HepG2 (cell line): ENCODE measurements around the gene TUBA4B. TPM values are rescaled to one million over a fixed set of nuclear protein-coding genes. Genes with fewer than 3 reads are reported as not detected.

Experiments used
- DMAP1 ChIP-seq: IDR thresholded peaks from 2 replicates; pipeline ENCODE4 v1.6.1; 2016
- MYC ChIP-seq: sonication (generic); formaldehyde crosslinking; IDR thresholded peaks from 2 replicates; pipeline ENCODE4 v1.9.0; 2021; ENCODE audit warnings: missing genetic modification reagents, borderline replicate concordance
- PHF5A ChIP-seq: IDR thresholded peaks from one replicate; pipeline ENCODE4 v1.6.1; 2018; ENCODE audit warnings: low read depth, missing genetic modification reagents; ENCODE audit not compliant: unreplicated experiment
- POLR2AphosphoS5 ChIP-seq: IDR thresholded peaks from 2 replicates; pipeline ENCODE4 v1.6.1; 2012; ENCODE audit warnings: low read depth, low read length
- SP5 ChIP-seq: IDR thresholded peaks from 2 replicates; pipeline ENCODE4 v1.6.1; 2016; ENCODE audit warnings: low read depth, borderline replicate concordance
- TCF7L2 ChIP-seq: IDR thresholded peaks from 2 replicates; pipeline ENCODE4 v1.6.1; 2011; ENCODE audit warnings: mild to moderate bottlenecking, low read depth, low read length, moderate library complexity
- THYN1 ChIP-seq: sonication (generic); formaldehyde crosslinking; IDR thresholded peaks from 2 replicates; pipeline ENCODE4 v1.8.1; 2023; ENCODE audit warnings: low read depth, mild to moderate bottlenecking, moderate library complexity, missing genetic modification reagents, borderline replicate concordance
- TP53 ChIP-seq: sonication (generic); formaldehyde crosslinking; conservative IDR thresholded peaks from 2 replicates; pipeline ENCODE4 v1.4.0; 2020; ENCODE audit warnings: missing genetic modification reagents
- ZNF230 ChIP-seq: sonication (generic); formaldehyde crosslinking; IDR thresholded peaks from 2 replicates; pipeline ENCODE4 v1.4.0; 2020; ENCODE audit warnings: mild to moderate bottlenecking, missing genetic modification reagents
- ZNF501 ChIP-seq: sonication (generic); formaldehyde crosslinking; IDR thresholded peaks from 2 replicates; pipeline ENCODE4 v1.5.1; 2020; ENCODE audit warnings: mild to moderate bottlenecking, moderate library complexity, missing genetic modification reagents
- ZNF546 ChIP-seq: sonication (generic); formaldehyde crosslinking; conservative IDR thresholded peaks from 2 replicates; pipeline ENCODE4 v1.8.1; 2023; ENCODE audit warnings: mild to moderate bottlenecking, missing genetic modification reagents
- ZNF782 ChIP-seq: sonication (generic); formaldehyde crosslinking; IDR thresholded peaks from 2 replicates; pipeline ENCODE4 v1.4.0; 2020; ENCODE audit warnings: missing genetic modification reagents, mild to moderate bottlenecking, borderline replicate concordance
- ZNF790 ChIP-seq: sonication (generic); formaldehyde crosslinking; IDR thresholded peaks from 2 replicates; pipeline ENCODE4 v1.8.0; 2022; ENCODE audit warnings: missing genetic modification reagents, mild to moderate bottlenecking, borderline replicate concordance
- polyA plus RNA-seq, 8 experiments: library from polyadenylated mRNA; depleted of rRNA in 3 of 8; stranded (reverse) in 7 of 8; unstranded in 1 of 8; fragments of >200 nt; fragmentation: Illumina TruSeq in 4 of 8; extraction: Trizol in 4 of 8; gene quantifications; 2 replicates each; pipeline versions ENCODE4 v1.2.1 to v1.2.3, GENCODE V29; 2011 to 2016; ENCODE audit warnings: low read depth in 4 of 8, missing spikeins in 1 of 8, mixed read lengths in 1 of 8; ENCODE audit not compliant: insufficient read depth in 1 of 8
- total RNA-seq, 5 experiments: library from RNA; depleted of rRNA; stranded (reverse); fragments of >200 nt; fragmentation: Illumina TruSeq; extraction: Trizol; gene quantifications; 2 replicates each; pipeline ENCODE4 v1.2.3, GENCODE V29; 2016; ENCODE audit warnings: low read depth in 1 of 5
- TF ChIP-seq, protein P1 (sequence below): sonication (generic); formaldehyde crosslinking; IDR thresholded peaks from 2 replicates; pipeline ENCODE4 v1.4.0; 2020; ENCODE audit warnings: missing genetic modification reagents, borderline replicate concordance
- TF ChIP-seq, protein P2 (sequence below), 2 experiments: fragments of 450-650 bp in 1 of 2; sonication (generic) in 1 of 2; formaldehyde crosslinking; IDR thresholded peaks; 2 replicates each; pipeline versions ENCODE4 v1.5.0 to v1.8.0; 2020 to 2022; ENCODE audit warnings: mild to moderate bottlenecking in 1 of 2, missing genetic modification reagents in 1 of 2
- TF ChIP-seq, protein P3 (sequence below): sonication (generic); formaldehyde crosslinking; conservative IDR thresholded peaks from 2 replicates; pipeline ENCODE4 v1.4.0; 2020; ENCODE audit warnings: missing genetic modification reagents
- TF ChIP-seq, protein P4 (sequence below): sonication (generic); formaldehyde crosslinking; IDR thresholded peaks from 2 replicates; pipeline ENCODE4 v1.4.0; 2020; ENCODE audit warnings: missing genetic modification reagents
- TF ChIP-seq, protein P5 (sequence below): sonication (generic); formaldehyde crosslinking; IDR thresholded peaks from 2 replicates; pipeline ENCODE4 v1.4.0; 2020; ENCODE audit warnings: missing genetic modification reagents, borderline replicate concordance

The TUBA4B gene
- total and polyA plus RNA-seq, 2 of the 13 experiments (the other 11 are each of a cell fraction or from before 2014, with no cell fraction given): 0.18 to 0.22 TPM

DNA sequence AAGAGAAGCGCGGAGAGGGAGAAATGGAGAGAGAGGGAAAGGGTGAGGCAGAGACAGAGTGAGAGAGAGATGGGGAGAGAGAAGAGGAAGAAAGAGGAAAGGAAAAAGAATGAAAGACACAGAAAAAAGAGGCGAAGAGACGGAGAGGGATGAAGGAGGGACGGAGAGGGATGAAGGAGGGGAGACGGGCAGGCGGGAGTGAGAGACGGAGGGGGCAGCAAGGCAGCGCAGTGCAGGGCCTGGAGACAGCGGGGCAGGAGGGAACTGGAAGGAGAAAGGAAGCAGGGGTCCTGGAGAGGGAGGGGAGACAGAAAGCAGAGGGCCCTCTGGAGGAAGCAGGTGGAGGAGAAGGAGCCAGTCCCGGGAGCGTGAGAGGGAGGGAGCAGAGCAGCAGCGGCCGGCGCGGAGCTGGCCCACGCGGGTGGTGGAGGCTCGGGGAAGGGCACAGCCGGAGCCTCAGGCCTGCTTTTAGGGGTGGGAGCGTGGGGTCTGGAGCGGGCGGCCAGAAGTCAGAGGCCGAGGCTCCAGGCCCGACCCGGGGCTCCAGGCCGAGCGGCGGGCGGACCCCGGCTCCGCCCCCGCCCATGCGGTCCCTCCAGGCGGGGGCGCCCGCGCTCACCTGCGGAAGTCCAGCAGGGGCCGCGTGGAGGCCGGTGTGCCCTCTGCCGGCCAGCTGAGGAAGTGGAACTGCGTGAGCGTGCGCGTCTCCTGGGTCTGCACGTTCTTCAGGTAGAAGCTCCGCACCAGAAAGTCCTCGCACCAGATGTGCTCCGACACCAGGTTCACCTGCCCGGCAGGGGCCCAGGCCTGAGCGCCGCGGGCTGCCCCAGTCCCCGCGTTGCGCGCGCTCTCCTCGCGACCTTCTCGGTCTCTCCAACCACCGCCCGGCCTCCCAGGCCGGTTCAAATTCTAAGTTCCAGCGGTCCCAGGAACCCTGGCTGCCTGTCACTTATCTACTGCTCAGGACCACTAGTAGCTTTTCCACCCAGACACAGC lies 41.6 kb downstream of the TUBA4B start (continued):
- TF ChIP-seq, protein P1, sequence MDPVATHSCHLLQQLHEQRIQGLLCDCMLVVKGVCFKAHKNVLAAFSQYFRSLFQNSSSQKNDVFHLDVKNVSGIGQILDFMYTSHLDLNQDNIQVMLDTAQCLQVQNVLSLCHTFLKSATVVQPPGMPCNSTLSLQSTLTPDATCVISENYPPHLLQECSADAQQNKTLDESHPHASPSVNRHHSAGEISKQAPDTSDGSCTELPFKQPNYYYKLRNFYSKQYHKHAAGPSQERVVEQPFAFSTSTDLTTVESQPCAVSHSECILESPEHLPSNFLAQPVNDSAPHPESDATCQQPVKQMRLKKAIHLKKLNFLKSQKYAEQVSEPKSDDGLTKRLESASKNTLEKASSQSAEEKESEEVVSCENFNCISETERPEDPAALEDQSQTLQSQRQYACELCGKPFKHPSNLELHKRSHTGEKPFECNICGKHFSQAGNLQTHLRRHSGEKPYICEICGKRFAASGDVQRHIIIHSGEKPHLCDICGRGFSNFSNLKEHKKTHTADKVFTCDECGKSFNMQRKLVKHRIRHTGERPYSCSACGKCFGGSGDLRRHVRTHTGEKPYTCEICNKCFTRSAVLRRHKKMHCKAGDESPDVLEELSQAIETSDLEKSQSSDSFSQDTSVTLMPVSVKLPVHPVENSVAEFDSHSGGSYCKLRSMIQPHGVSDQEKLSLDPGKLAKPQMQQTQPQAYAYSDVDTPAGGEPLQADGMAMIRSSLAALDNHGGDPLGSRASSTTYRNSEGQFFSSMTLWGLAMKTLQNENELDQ (CRISPR knock-in tag): no peak
- TF ChIP-seq ZNF790 (peak; percentile 87; the same call in 1 of the 2 replicates), ZNF782 (peak; percentile 59; the same call in 1 of the 2 replicates), TP53 (CRISPR knock-in tag) (no peak), POLR2AphosphoS5 (peak; percentile 50; the same call in 1 of the 2 replicates), MYC (CRISPR knock-in tag) (peak; percentile 99), SP5 (peak; percentile 89), THYN1 (CRISPR knock-in tag) (no peak), PHF5A (CRISPR knock-in tag) (peak; percentile 68), ZNF230 (CRISPR knock-in tag) (peak; percentile 54), TCF7L2 (no peak), ZNF501 (peak; percentile 89), DMAP1 (CRISPR knock-in tag) (peak; percentile 87), ZNF546 (CRISPR knock-in tag) (0 out of 2 replicates have a peak, but pooled peaks have one; percentile 46)
- TF ChIP-seq, protein P2, sequence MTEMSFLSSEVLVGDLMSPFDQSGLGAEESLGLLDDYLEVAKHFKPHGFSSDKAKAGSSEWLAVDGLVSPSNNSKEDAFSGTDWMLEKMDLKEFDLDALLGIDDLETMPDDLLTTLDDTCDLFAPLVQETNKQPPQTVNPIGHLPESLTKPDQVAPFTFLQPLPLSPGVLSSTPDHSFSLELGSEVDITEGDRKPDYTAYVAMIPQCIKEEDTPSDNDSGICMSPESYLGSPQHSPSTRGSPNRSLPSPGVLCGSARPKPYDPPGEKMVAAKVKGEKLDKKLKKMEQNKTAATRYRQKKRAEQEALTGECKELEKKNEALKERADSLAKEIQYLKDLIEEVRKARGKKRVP (CRISPR knock-in tag; IDR thresholded peaks at IDR 0.05): no peak
- TF ChIP-seq, protein P3, sequence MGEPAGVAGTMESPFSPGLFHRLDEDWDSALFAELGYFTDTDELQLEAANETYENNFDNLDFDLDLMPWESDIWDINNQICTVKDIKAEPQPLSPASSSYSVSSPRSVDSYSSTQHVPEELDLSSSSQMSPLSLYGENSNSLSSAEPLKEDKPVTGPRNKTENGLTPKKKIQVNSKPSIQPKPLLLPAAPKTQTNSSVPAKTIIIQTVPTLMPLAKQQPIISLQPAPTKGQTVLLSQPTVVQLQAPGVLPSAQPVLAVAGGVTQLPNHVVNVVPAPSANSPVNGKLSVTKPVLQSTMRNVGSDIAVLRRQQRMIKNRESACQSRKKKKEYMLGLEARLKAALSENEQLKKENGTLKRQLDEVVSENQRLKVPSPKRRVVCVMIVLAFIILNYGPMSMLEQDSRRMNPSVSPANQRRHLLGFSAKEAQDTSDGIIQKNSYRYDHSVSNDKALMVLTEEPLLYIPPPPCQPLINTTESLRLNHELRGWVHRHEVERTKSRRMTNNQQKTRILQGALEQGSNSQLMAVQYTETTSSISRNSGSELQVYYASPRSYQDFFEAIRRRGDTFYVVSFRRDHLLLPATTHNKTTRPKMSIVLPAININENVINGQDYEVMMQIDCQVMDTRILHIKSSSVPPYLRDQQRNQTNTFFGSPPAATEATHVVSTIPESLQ (CRISPR knock-in tag): peak; percentile 91
- TF ChIP-seq, protein P4, sequence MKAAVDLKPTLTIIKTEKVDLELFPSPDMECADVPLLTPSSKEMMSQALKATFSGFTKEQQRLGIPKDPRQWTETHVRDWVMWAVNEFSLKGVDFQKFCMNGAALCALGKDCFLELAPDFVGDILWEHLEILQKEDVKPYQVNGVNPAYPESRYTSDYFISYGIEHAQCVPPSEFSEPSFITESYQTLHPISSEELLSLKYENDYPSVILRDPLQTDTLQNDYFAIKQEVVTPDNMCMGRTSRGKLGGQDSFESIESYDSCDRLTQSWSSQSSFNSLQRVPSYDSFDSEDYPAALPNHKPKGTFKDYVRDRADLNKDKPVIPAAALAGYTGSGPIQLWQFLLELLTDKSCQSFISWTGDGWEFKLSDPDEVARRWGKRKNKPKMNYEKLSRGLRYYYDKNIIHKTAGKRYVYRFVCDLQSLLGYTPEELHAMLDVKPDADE (CRISPR knock-in tag): no peak
- TF ChIP-seq, protein P5, sequence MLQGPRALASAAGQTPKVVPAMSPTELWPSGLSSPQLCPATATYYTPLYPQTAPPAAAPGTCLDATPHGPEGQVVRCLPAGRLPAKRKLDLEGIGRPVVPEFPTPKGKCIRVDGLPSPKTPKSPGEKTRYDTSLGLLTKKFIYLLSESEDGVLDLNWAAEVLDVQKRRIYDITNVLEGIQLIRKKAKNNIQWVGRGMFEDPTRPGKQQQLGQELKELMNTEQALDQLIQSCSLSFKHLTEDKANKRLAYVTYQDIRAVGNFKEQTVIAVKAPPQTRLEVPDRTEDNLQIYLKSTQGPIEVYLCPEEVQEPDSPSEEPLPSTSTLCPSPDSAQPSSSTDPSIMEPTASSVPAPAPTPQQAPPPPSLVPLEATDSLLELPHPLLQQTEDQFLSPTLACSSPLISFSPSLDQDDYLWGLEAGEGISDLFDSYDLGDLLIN (CRISPR knock-in tag): no peak
